Measurements from ENCODE around the gene NAA80. TPM values are rescaled to one million over a fixed set of nuclear protein-coding genes. Genes with fewer than 3 reads are reported as not detected.

NAA80 gene
- polyA plus RNA-seq, 2 donors: 6.9 to 11.2 TPM

DNA sequence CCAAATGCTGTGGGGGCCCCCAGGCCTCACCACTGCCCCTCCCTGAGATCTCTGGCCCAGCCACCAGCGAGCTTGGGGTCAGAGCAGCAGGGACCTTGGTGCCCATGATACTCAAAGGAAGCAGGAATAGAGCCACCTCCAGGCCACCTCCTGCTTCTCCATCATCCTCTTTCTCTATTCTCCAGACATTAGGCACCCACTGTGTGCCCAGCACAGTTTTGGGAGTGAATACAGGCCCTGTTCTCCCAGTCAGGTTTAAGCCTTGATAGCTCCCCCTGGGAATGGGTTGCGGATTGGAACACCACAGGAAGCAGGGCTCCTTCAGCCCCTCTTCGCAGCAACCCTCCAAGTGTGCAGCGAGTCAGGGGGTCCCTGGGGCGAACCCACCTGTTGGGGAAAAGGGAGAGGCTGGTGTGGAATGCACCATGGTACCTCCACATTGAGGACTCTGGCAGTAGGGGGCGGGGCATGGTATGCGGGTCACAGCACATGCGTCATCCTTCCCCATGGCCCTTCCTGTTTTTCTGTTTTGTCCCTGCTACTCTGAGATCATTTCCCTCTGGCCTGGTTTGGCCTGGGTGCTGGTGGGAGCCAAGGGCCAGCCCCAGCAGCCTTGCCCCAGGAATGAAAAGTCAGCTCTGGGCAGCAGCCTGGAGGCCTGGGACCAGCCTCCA lies 44.5 kb downstream of the NAA80 start:
- Histone ChIP-seq H3K4me1 (ENCODE audit: control insufficient read depth in 2 of 2, insufficient read depth in 2 of 2, low read length in 1 of 2) (peaks cover 5 to 36% of the 10 kb centered on the region in 2 donors), H3K36me3 (ENCODE audit: control insufficient read depth in 2 of 2, insufficient read depth in 2 of 2, low read length in 1 of 2) (peaks cover 16 to 35% of the 10 kb centered on the region in 2 donors), H3K9me3 (ENCODE audit: control insufficient read depth in 2 of 2, insufficient read depth in 1 of 2, low read depth in 1 of 2, low read length in 1 of 2) (no peaks in the 10 kb centered on the region), H3K27me3 (ENCODE audit: control insufficient read depth in 1 of 2, insufficient read depth in 2 of 2, low read length in 2 of 2) (no peaks in the 10 kb centered on the region), H3K27ac (ENCODE audit: low read depth in 2 of 2, low read length in 1 of 2) (peak overlapping the region; percentile 77 to 85), H3K4me3 (ENCODE audit: low read depth in 1 of 2, low read length in 2 of 2) (no peak overlapping the region)
- WGBS, 2 donors: 63 to 68% methylated on average over 8 of the region's 8 CpGs

DNA sequence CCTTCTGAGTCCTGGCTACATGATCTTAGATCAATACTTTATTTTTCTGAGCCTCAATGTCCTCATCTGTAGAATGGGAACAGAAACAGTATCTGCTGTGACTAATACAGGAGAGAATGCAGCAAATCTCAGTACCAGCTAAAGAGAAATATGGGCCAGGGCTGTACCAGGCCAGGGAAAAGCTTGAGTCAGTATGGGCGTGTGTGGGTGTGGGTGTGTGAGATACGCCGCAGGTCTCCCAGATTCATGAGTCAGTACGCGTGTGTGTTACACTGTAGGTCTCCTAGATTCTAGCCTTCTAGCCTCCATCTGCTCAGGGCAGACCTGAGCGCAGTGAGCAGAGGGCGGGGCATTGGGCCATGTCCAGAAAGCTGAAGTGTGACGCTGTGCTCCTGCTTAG lies 48.0 kb downstream of the NAA80 start:
- Histone ChIP-seq H3K27me3 (ENCODE audit: control insufficient read depth in 1 of 2, insufficient read depth in 2 of 2, low read length in 2 of 2) (no peaks in the 10 kb centered on the region), H3K27ac (ENCODE audit: low read depth in 2 of 2, low read length in 1 of 2) (peak overlapping the region; percentile 74 to 88), H3K36me3 (ENCODE audit: control insufficient read depth in 2 of 2, insufficient read depth in 2 of 2, low read length in 1 of 2) (peaks cover 2 to 19% of the 10 kb centered on the region in 2 donors), H3K4me3 (ENCODE audit: low read depth in 1 of 2, low read length in 2 of 2) (no peak overlapping the region), H3K4me1 (ENCODE audit: control insufficient read depth in 2 of 2, insufficient read depth in 2 of 2, low read length in 1 of 2) (peaks cover 11 to 59% of the 10 kb centered on the region in 2 donors), H3K9me3 (ENCODE audit: control insufficient read depth in 2 of 2, insufficient read depth in 1 of 2, low read depth in 1 of 2, low read length in 1 of 2) (no peaks in the 10 kb centered on the region)
- WGBS, 2 donors: 43 to 59% methylated on average over 8 of the region's 8 CpGs

DNA sequence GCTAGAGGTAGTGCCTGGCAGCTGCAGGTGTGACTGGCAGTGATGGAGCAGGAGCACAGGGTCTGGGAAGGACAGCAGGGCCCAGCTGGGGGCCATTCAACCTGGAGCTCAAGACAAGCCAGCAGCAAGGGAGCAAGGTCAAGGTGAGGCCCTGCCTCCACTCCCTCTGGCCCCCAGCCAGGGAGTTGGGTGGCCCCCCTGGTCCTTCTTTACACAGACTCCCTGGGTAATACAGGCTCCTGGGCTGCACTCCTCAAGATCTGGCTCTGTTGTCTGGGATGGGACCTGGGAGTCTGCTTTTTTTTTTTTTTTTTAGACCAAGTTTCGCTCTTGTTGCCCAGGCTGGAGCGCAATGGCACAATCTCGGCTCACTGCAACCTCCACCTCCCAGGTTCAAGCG lies 48.7 kb downstream of the NAA80 start:
- H3K4me1 ChIP-seq (ENCODE audit: control insufficient read depth in 2 of 2, insufficient read depth in 2 of 2, low read length in 1 of 2): peaks cover 14 to 65% of the 10 kb centered on the region in 2 donors

DNA sequence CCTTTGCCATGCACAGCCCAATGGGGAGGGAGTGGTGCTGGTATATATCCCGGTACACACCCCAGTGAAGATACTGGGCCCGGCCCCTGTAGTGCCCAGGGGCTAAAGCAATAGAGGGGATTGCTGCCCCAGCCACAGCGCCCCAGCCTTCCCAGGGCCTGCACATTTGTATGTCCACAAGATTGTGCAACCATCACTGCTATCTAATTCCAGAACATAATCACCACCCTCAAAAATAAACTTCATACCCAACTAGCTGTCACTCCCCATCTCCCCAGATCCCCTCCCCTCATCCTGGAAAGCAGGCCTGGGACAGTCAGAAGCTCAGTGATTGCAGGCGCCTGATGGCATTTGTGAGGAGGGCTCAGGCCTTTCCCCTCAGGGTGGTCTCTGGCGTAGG lies 49.7 kb downstream of the NAA80 start:
- peaks cover 19 to 62% of the 10 kb centered on the region in 2 donors for H3K4me1 ChIP-seq (ENCODE audit: control insufficient read depth in 2 of 2, insufficient read depth in 2 of 2, low read length in 1 of 2)
- no peaks in the 10 kb centered on the region for H3K27me3 ChIP-seq (ENCODE audit: control insufficient read depth in 1 of 2, insufficient read depth in 2 of 2, low read length in 2 of 2)
- peaks cover 0 to 22% of the 10 kb centered on the region in 2 donors for H3K36me3 ChIP-seq (ENCODE audit: control insufficient read depth in 2 of 2, insufficient read depth in 2 of 2, low read length in 1 of 2)
- WGBS, 2 donors: 83 to 86% methylated on average over 5 of the region's 5 CpGs
- no peaks in the 10 kb centered on the region for H3K9me3 ChIP-seq (ENCODE audit: control insufficient read depth in 2 of 2, insufficient read depth in 1 of 2, low read depth in 1 of 2, low read length in 1 of 2)
- no peak overlapping the region for H3K4me3 ChIP-seq (ENCODE audit: low read depth in 1 of 2, low read length in 2 of 2)
- peak overlapping the region; percentile 60 to 91 for H3K27ac ChIP-seq (ENCODE audit: low read depth in 2 of 2, low read length in 1 of 2)

More for the DNA sequence above, 48.7 kb downstream of the NAA80 start:
- Histone ChIP-seq H3K36me3 (ENCODE audit: control insufficient read depth in 2 of 2, insufficient read depth in 2 of 2, low read length in 1 of 2) (peaks cover 0 to 17% of the 10 kb centered on the region in 2 donors), H3K4me3 (ENCODE audit: low read depth in 1 of 2, low read length in 2 of 2) (no peak overlapping the region), H3K27me3 (ENCODE audit: control insufficient read depth in 1 of 2, insufficient read depth in 2 of 2, low read length in 2 of 2) (no peaks in the 10 kb centered on the region), H3K9me3 (ENCODE audit: control insufficient read depth in 2 of 2, insufficient read depth in 1 of 2, low read depth in 1 of 2, low read length in 1 of 2) (no peaks in the 10 kb centered on the region), H3K27ac (ENCODE audit: low read depth in 2 of 2, low read length in 1 of 2) (peak overlapping the region in 1 of 2 donors; percentile 91)
- WGBS, 2 donors: 89 to 92% methylated on average over 4 of the region's 4 CpGs

DNA sequence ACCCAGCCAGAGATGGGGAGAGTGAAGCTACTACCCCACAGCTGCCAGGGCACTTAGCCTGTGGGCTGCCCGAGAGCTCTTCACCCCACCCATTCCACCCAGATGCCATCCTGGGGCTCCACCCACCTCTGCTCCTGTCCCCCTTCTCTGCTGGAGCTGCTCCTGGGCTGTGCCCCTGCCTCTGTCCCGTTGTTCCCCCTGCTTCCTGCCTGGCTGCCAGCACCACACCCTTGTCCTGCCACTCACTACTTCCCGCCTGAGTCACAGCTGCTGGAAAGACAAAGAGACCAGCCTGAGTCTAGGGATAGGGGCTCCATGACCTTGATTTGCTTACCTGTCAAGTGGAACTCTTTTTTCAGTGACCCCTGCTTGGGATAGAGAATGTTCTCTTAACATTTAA lies 50.8 kb downstream of the NAA80 start:
- H3K36me3 ChIP-seq (ENCODE audit: control insufficient read depth in 2 of 2, insufficient read depth in 2 of 2, low read length in 1 of 2): peaks cover 0 to 21% of the 10 kb centered on the region in 2 donors
- H3K4me3 ChIP-seq (ENCODE audit: low read depth in 1 of 2, low read length in 2 of 2): no peak overlapping the region
- no peaks in the 10 kb centered on the region for H3K27me3 ChIP-seq (ENCODE audit: control insufficient read depth in 1 of 2, insufficient read depth in 2 of 2, low read length in 2 of 2)
- H3K9me3 ChIP-seq (ENCODE audit: control insufficient read depth in 2 of 2, insufficient read depth in 1 of 2, low read depth in 1 of 2, low read length in 1 of 2): no peaks in the 10 kb centered on the region
- 20 to 26% methylated on average over 3 of the region's 3 CpGs for WGBS, 2 donors
- H3K4me1 ChIP-seq (ENCODE audit: control insufficient read depth in 2 of 2, insufficient read depth in 2 of 2, low read length in 1 of 2): peaks cover 19 to 63% of the 10 kb centered on the region in 2 donors
- H3K27ac ChIP-seq (ENCODE audit: low read depth in 2 of 2, low read length in 1 of 2): peak overlapping the region; percentile 60 to 91

DNA sequence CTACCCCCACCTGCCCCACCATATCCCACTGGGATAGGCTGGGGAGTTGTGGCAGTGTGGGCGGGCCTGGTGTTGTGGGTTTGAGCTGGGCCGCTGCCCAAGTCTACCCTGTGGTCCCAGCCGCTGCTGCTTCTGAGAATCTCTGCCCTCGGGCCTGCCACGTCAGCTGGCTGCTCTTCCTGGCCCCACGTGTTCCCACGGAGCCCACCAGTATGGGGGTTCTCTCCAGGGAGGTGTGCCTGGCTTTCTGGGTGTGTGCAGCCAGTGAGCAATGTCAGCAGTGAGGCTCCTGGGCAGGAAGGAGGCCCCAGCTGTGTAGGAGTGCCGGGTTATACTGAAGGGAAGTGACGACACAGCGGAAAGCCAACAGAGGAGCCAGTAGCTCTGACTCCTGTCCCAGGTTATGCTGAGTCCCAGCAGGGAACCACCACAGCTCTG lies 52.7 kb downstream of the NAA80 start:
- peaks cover 32 to 69% of the 10 kb centered on the region in 2 donors for H3K4me1 ChIP-seq (ENCODE audit: control insufficient read depth in 2 of 2, insufficient read depth in 2 of 2, low read length in 1 of 2)
- H3K27me3 ChIP-seq (ENCODE audit: control insufficient read depth in 1 of 2, insufficient read depth in 2 of 2, low read length in 2 of 2): no peaks in the 10 kb centered on the region
- no peaks in the 10 kb centered on the region for H3K9me3 ChIP-seq (ENCODE audit: control insufficient read depth in 2 of 2, insufficient read depth in 1 of 2, low read depth in 1 of 2, low read length in 1 of 2)
- peak overlapping the region in 1 of 2 donors; percentile 51 for H3K4me3 ChIP-seq (ENCODE audit: low read depth in 1 of 2, low read length in 2 of 2)
- WGBS, 2 donors: 18 to 23% methylated on average over 10 of the region's 10 CpGs
- peaks cover 0 to 13% of the 10 kb centered on the region in 2 donors for H3K36me3 ChIP-seq (ENCODE audit: control insufficient read depth in 2 of 2, insufficient read depth in 2 of 2, low read length in 1 of 2)
- peak overlapping the region; percentile 81 to 94 for H3K27ac ChIP-seq (ENCODE audit: low read depth in 2 of 2, low read length in 1 of 2)

Other genes starting within 250 kb of the NAA80 start
- 10 to 100 TPM; 62.0 to 97.4 TPM for gene RBM5, start 210.5 kb downstream of the NAA80 start, polyA plus RNA-seq
- 10 to 100 TPM; 55.4 to 79.6 TPM for gene SEMA3F, start 144.1 kb downstream of the NAA80 start, polyA plus RNA-seq
- gene GNAT1, start 107.8 kb downstream of the NAA80 start, polyA plus RNA-seq: under 1 TPM; 0.02 to 0.07 TPM
- under 1 TPM; 0.08 to 0.11 TPM for gene SLC38A3, start 94.1 kb downstream of the NAA80 start, polyA plus RNA-seq
- gene GNAI2, start 63.2 kb downstream of the NAA80 start, polyA plus RNA-seq: 10 to 100 TPM; 52.2 to 61.8 TPM
- gene SEMA3B, start 30.3 kb downstream of the NAA80 start, polyA plus RNA-seq: 1 to 10 TPM; 5.2 to 7.8 TPM
- under 1 TPM; 0.07 to 0.16 TPM for gene LSMEM2, start 20.3 kb downstream of the NAA80 start, polyA plus RNA-seq
- 10 to 100 TPM; 65.6 to 69.5 TPM for gene IFRD2, start 7.0 kb downstream of the NAA80 start, polyA plus RNA-seq
- 1 to 10 TPM; 3.4 to 5.1 TPM for gene HYAL3, start within 50 bp of the NAA80 start, polyA plus RNA-seq
- gene HYAL1, start 4.2 kb upstream of the NAA80 start, polyA plus RNA-seq: 1 to 10 TPM; 3.2 to 4.2 TPM
- 10 to 100 TPM; 25.6 to 43.1 TPM for gene HYAL2, start 23.3 kb upstream of the NAA80 start, polyA plus RNA-seq
- 10 to 100 TPM; 14.2 to 34.6 TPM for gene TUSC2, start 28.8 kb upstream of the NAA80 start, polyA plus RNA-seq
- 10 to 100 TPM; 15.0 to 20.3 TPM for gene RASSF1, start 41.4 kb upstream of the NAA80 start, polyA plus RNA-seq
- gene ZMYND10, start 46.3 kb upstream of the NAA80 start, polyA plus RNA-seq: under 1 TPM; 0.29 to 0.35 TPM
- 10 to 100 TPM; 14.9 to 16.4 TPM for gene NPRL2, start 51.4 kb upstream of the NAA80 start, polyA plus RNA-seq
- 10 to 100 TPM; 12.8 to 21.8 TPM for gene CYB561D2, start 51.5 kb upstream of the NAA80 start, polyA plus RNA-seq
- 10 to 100 TPM; 16.2 to 23.0 TPM for gene TMEM115, start 60.1 kb upstream of the NAA80 start, polyA plus RNA-seq
- gene CACNA2D2, start 204.2 kb upstream of the NAA80 start, polyA plus RNA-seq: under 1 TPM; 0.28 to 0.31 TPM